Uterus (tissue), 4 donors: Measurements from ENCODE around the gene TUSC2. TPM values are rescaled to one million over a fixed set of nuclear protein-coding genes. Genes with fewer than 3 reads are reported as not detected.

ENCODE experiments used
- DNase-seq, 2 donors: peaks; one replicate each; pipeline ENCODE4 v3.0.0-alpha.2; 2019 to 2020
- H3K27ac ChIP-seq, 2 donors: fragments of 200-600 bp; sonication (generic); 1 replicate in 1 of 2; 2 replicates in 1 of 2; pipeline ENCODE4 v1.5.1; 2016 to 2018
- H3K27me3 ChIP-seq, 2 donors: fragments of 200-600 bp; sonication (generic); one replicate each; pipeline ENCODE4 v1.5.1; 2018 to 2019; ENCODE audit warnings: control low read depth in 1 of 2
- H3K36me3 ChIP-seq, 2 donors: fragments of 200-600 bp; sonication (generic); one replicate each; pipeline ENCODE4 v1.5.1; 2019; ENCODE audit warnings: control low read depth in 1 of 2
- H3K4me1 ChIP-seq, 2 donors: fragments of 200-600 bp; sonication (generic); one replicate each; pipeline ENCODE4 v1.5.1; 2018 to 2019; ENCODE audit warnings: control low read depth in 1 of 2
- H3K4me3 ChIP-seq, 2 donors: fragments of 200-600 bp; sonication (generic); 1 replicate in 1 of 2; 2 replicates in 1 of 2; pipeline ENCODE4 v1.5.1; 2018 to 2019; ENCODE audit warnings: mild to moderate bottlenecking in 1 of 2
- H3K9me3 ChIP-seq, 2 donors: fragments of 200-600 bp; sonication (generic); one replicate each; pipeline ENCODE4 v1.5.1; 2019; ENCODE audit warnings: control low read depth in 1 of 2
- POLR2A ChIP-seq, 2 donors: fragments of 450-650 bp; IDR thresholded peaks; one replicate each; pipeline ENCODE4 v1.6.1; 2016; ENCODE audit warnings: antibody characterized with exemption in 2 of 2, mild to moderate bottlenecking in 1 of 2, moderate library complexity in 1 of 2
- intact Hi-C: fragments of 100-400 bp; cut with DNase I; formaldehyde crosslinking; loops from one replicate; pipeline ENCODE4 v1.15.1; 2023; ENCODE audit warnings: low total_unique reads
- total RNA-seq, 4 donors: library from RNA; depleted of rRNA in 3 of 4; stranded (reverse); fragments of >200 nt in 3 of 4; gene quantifications; one replicate each; pipeline versions ENCODE4 v1.1.0 to v1.2.4, GENCODE V29; 2014 to 2023
- TF ChIP-seq, protein P1 (sequence below), 4 experiments: fragments of 200-600 bp in 2 of 4; fragments of 450-650 bp in 2 of 4; sonication (generic) in 2 of 4; IDR thresholded peaks; one replicate each; pipeline ENCODE4 v1.5.1; 2016 to 2019; ENCODE audit warnings: antibody characterized with exemption in 4 of 4, mild to moderate bottlenecking in 2 of 4, moderate library complexity in 1 of 4
- donor health status: DM: yes; HTN: yes; CAD: no.

The TUSC2 gene
- total RNA-seq, 4 donors from 2014 or later: 9.0 to 25.1 (median 21.3) TPM

DNA sequence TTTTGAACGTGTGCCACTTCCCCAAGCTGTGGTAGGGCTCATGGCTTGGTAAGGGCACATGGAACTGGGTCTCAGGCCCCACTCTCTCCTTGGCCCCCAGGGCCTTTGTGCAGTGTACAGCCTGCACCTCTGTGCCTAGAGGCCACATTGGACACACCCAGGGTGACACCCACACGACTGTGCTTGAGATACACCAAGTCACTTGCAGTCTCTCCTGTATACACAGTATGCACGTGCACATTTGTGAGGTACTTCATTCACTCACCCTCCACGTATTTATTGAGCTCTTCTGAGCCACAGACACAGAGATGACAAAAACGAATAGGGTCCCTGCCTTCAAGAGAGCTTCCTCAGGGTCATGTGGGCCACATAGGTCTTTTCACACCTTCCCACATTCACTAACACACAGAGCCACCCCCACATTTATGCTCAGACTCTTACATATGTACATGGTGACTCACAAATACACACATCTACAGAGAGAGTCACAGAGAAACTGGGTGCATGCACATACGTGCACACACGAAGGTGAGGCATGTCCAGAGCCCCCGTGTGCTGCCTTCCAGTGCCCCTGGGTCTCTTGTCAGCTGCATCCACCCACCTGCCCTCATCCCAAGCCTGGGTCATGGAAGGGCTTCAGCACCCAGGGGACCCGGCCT lies 41.1 kb upstream of the TUSC2 start:
- DNase-seq: no peak
- H3K36me3 ChIP-seq: no peaks in the 10 kb centered on the region
- no peaks in the 10 kb centered on the region for H3K9me3 ChIP-seq
- H3K27me3 ChIP-seq: no peaks in the 10 kb centered on the region
- TF ChIP-seq, protein P1, sequence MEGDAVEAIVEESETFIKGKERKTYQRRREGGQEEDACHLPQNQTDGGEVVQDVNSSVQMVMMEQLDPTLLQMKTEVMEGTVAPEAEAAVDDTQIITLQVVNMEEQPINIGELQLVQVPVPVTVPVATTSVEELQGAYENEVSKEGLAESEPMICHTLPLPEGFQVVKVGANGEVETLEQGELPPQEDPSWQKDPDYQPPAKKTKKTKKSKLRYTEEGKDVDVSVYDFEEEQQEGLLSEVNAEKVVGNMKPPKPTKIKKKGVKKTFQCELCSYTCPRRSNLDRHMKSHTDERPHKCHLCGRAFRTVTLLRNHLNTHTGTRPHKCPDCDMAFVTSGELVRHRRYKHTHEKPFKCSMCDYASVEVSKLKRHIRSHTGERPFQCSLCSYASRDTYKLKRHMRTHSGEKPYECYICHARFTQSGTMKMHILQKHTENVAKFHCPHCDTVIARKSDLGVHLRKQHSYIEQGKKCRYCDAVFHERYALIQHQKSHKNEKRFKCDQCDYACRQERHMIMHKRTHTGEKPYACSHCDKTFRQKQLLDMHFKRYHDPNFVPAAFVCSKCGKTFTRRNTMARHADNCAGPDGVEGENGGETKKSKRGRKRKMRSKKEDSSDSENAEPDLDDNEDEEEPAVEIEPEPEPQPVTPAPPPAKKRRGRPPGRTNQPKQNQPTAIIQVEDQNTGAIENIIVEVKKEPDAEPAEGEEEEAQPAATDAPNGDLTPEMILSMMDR (IDR thresholded peaks at IDR 0.05): no peak
- no peak for TF ChIP-seq POLR2A (IDR thresholded peaks at IDR 0.05)
- intact Hi-C loops: no loop called here
- no peak overlapping the region for H3K27ac ChIP-seq
- peaks cover 0 to 6% of the 10 kb centered on the region in 2 donors for H3K4me1 ChIP-seq
- H3K4me3 ChIP-seq: no peak overlapping the region

DNA sequence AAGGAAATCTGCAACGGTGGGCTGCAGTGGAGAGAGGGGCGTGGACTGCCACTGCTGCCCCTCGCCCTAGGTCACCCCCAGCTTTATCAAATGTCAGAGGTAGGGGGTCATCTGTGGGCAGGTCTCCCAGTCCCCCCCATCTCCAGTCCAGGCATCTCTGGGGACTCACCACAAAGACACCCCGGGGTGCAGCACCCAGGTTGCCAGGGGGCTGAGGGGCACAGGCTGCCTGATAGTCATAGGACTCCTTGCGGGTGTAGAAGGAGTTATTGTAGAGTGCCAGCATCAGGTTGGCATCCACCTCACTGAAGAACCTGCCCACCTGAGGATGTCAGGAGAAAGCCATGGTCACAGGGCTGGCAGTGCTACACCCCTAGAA lies 37.8 kb upstream of the TUSC2 start:
- no peak for DNase-seq
- peak overlapping the region in 1 of 2 donors; percentile 64 for H3K4me3 ChIP-seq
- peaks cover 0 to 6% of the 10 kb centered on the region in 2 donors for H3K4me1 ChIP-seq
- no peaks in the 10 kb centered on the region for H3K9me3 ChIP-seq
- H3K27me3 ChIP-seq: no peaks in the 10 kb centered on the region
- H3K36me3 ChIP-seq: no peaks in the 10 kb centered on the region
- no peak overlapping the region for H3K27ac ChIP-seq
- TF ChIP-seq, protein P1 (IDR thresholded peaks at IDR 0.05): no peak
- no peak for TF ChIP-seq POLR2A (IDR thresholded peaks at IDR 0.05)
- intact Hi-C loops: no loop called here

DNA sequence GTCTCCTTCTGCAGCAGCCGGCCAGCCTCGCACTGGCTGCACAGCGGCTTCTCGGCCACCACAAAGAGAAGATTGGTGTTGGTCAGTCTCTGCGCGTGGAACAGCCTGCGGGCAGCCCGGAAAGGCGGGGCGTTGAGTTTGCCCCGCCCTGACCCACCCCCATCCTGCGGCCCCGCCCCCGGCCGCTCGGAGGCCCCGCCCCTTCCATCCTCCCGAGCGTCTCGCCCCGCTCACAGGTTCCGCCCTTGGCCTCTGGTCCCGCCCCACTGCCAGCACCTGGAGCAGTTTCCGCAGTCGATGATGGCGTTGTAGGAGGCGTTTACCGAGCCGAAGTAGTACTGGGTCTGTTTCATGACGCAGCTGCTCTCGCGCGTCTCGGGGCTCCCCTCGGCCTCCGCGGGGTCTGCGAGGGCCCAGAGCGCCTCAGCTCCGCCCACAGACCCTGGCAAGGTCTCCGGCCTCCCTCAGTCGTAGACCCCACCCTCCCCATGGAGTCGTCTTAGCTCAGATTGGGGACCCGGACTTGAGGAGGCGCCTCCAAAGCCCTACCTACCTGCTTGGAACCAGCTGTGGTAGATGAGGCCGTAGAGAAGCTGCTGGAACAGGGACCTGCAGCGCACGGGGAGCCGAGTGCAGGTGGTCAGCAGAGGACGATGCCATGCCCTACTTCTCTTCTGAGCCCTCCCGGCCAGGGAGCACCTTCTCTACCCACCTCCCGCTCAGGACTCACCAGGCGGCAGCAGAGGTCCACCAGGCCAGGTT lies 37.2 kb upstream of the TUSC2 start:
- Histone ChIP-seq H3K4me3 (peak overlapping the region; percentile 41 to 64), H3K9me3 (no peaks in the 10 kb centered on the region), H3K4me1 (peaks cover 0 to 6% of the 10 kb centered on the region in 2 donors), H3K27me3 (no peaks in the 10 kb centered on the region), H3K27ac (peak overlapping the region; percentile 30 to 75), H3K36me3 (no peaks in the 10 kb centered on the region)
- intact Hi-C loops: no loop called here
- TF ChIP-seq, protein P1 (IDR thresholded peaks at IDR 0.05): no peak
- peak in 1 of 2 donors; percentile 26 for TF ChIP-seq POLR2A (IDR thresholded peaks at IDR 0.05)
- DNase-seq: peak; percentile 86 to 88

DNA sequence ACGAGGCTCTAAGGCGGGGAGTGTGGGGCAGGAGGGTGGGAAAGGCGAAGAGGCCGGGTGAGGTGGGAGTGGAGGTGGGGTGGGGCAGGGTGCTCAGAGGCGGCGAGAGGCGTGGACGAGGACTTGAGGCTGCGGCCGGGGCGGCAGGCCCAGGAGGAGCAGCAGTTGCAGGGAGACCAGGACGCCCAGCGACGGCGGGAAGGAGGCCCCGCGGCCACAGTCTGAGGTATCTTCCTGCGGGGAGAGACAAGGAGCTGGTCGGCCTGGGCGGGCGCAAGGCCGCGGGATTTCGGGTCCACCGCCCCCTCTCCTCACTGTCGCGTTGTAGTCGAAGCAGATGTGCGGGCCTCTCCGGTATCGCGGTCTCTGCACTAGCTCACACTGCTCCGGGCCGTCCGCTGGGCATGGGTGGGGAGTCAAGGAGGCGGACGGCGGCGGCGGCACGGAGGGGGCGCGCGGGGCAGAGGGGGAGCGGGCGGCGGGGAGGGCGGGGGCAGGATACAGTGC lies 36.6 kb upstream of the TUSC2 start:
- Histone ChIP-seq H3K27me3 (no peaks in the 10 kb centered on the region), H3K9me3 (no peaks in the 10 kb centered on the region), H3K36me3 (no peaks in the 10 kb centered on the region), H3K4me1 (peaks cover 0 to 6% of the 10 kb centered on the region in 2 donors), H3K4me3 (peak overlapping the region; percentile 41 to 64), H3K27ac (peak overlapping the region; percentile 30 to 75)
- TF ChIP-seq, protein P1 (IDR thresholded peaks at IDR 0.05): no peak
- no peak for DNase-seq
- intact Hi-C loops: no loop called here

DNA sequence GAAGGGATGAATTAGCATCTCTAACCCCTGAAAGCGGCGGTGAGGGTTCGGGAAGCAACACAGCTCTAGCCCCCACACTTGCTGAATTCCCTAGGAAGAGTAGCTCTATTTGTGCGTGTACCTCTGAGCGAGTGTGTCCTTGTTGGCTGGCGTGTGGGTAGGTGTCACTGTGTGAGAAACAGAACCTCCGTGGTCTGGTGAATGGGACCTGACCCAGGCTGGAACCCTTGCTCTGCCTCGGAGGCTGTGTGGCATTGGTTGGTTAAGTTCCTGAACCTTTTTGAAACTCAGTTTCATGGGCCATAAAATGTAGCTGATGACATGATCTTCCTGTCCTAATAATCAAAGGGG lies 31.7 kb upstream of the TUSC2 start:
- H3K27me3 ChIP-seq: no peaks in the 10 kb centered on the region
- TF ChIP-seq, protein P1 (IDR thresholded peaks at IDR 0.05): no peak
- no peak for TF ChIP-seq POLR2A (IDR thresholded peaks at IDR 0.05)
- no peak for DNase-seq
- H3K4me3 ChIP-seq: peak overlapping the region in 1 of 2 donors; percentile 91
- H3K9me3 ChIP-seq: no peaks in the 10 kb centered on the region
- peak overlapping the region in 1 of 2 donors; percentile 20 for H3K27ac ChIP-seq
- H3K36me3 ChIP-seq: no peaks in the 10 kb centered on the region
- intact Hi-C loops: no loop called here
- peaks cover 16 to 32% of the 10 kb centered on the region in 2 donors for H3K4me1 ChIP-seq
